GM12801 (cell line): Measurements from ENCODE around the gene TPPP.

Experiments used
- CTCF ChIP-seq: IDR thresholded peaks from one replicate; pipeline ENCODE4 v1.5.1; 2011; ENCODE audit warnings: control low read depth; ENCODE audit not compliant: insufficient read length; ENCODE audit errors: extremely low read depth

The TPPP gene

GRCh38 chr5:673161-673830 lies 19.9 kb downstream of the TPPP start:
- TF ChIP-seq CTCF = no peak

- no peak for TF ChIP-seq CTCF
Measured at GRCh38 chr5:672329-673160, 20.6 kb downstream of the TPPP start.

- no peak for TF ChIP-seq CTCF
Measured at GRCh38 chr5:671459-672328, 21.5 kb downstream of the TPPP start.

GRCh38 chr5:670396-671270 lies 22.5 kb downstream of the TPPP start:
- no peak for TF ChIP-seq CTCF

DNA sequence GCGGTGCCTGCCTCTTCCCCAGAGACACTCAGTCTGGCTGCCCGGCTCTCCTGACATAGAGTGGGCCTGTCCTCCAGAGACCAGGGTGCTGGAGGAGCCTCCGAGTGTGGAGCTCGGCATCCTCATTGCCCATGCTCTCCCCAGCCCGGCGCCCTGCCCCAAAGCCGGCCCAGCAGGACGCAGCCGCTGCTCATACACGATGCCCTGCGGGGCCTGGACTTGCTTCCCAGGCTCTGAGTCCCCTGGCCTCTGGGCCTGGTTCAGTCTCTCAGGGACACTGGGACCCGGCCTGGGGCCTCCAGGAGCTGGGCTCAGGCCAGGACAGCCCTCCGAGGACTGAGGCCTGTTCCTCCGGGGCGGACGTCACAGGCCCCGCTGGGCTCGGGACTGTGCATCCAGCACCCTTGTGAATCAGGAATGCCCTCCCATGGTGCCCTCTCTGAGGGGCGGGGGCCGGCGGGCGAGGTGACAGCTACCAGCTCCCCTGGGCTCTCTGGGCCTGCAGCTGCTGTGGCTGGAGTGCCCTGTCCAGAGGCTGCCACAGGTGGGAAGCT lies 23.2 kb downstream of the TPPP start:
- TF ChIP-seq CTCF = no peak

DNA sequence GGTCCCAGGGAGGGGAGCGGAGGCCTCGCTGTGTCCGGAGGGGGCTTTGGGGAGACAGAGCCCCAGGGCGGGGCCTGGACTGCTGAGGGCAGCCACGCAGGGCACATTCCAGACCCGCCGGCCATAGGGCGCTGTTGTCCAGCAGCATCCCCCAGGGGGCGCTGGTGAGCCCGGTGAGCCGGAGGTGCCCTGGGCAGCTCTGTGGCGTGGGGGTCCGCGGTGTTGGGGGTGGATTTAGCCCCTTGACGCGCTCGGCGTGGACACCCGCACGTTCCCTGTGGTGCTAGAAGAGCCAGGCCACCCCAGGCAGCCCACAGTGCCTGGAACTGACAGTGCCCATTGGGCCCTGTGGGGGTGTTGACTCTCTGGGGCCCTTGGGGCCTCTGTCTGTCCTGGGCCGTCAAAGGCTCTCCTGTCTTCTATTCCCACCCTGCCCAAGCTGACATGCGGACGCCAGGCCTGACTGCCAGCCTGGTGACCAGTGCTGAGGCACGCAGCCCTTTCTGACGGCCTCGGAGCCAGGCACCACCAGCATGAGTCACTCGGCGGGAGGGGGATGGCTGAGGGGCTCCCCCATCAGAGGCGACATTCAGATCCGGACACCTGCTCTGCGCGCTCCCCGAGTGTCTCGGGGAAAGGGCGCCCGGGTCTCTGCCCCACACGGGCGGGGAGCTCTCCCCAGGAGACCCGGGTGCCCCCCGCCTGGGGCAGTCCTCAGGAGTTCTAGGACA lies 23.9 kb downstream of the TPPP start:
- no peak for TF ChIP-seq CTCF
